ENCODE data around the gene EEF1AKMT3. TPM values are rescaled to one million over a fixed set of nuclear protein-coding genes. Genes with fewer than 3 reads are reported as not detected.

The EEF1AKMT3 gene
- total and polyA plus RNA-seq, 8 donors = 3.3 to 61.4 (median 9.2) TPM

DNA sequence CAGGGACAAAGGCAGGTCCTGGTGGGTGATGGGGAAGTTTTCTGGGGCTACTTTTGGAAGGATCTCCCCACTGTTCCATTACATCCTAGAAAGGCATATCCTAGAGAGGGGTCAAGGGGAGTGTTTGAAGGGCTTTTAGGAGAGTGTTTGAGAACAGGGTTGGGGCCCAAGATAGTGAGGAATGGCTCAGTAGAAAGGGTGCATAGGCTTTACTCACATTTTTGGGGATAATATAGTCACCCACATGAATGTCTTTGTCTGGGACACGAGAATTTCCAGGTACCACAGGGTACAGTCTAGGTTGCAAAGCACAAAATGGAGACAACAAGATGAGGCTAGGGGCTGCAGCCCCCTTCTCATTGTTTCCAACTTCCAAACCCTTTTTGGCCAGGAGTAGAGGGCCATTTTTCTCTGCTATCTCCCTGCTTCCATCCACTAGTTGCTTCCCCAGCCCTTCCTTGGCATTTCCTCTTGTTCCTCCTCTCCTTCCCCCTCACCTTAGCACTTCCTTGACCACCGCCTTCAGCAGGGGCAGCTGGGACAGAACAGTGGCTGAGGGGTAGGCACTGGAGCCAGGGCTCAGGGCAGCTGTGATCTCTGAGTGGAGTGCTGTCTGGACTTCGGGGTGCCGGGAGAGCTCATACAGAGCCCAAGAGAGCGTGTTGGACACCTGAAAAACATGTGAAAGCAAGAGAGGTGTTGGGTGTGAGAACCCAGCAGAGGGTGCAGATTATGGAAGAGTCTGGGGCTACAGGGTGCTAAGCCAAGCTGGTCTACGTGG, 8.3 kb upstream of the EEF1AKMT3 start:
- Histone ChIP-seq H3K27ac (no peak overlapping the region), H3K27me3 (peaks cover 10 to 72% (median 39%) of the 10 kb centered on the region in 3 donors), H3K4me1 (peaks cover 28 to 35% (median 32%) of the 10 kb centered on the region in 4 donors), H3K9me3 (no peaks in the 10 kb centered on the region), H3K36me3 (peaks cover 3 to 14% (median 11%) of the 10 kb centered on the region in 4 donors), H3K4me3 (peak overlapping the region in 2 of 4 donors; percentile 42 to 65)
- intact Hi-C loops (cut with DNase I; ENCODE audit: low total_unique reads) = no loop called here
- TF ChIP-seq POLR2AphosphoS5 (IDR thresholded peaks at IDR 0.05) (no peak), EP300 (IDR thresholded peaks at IDR 0.05) (no peak)
- TF ChIP-seq, protein P1, sequence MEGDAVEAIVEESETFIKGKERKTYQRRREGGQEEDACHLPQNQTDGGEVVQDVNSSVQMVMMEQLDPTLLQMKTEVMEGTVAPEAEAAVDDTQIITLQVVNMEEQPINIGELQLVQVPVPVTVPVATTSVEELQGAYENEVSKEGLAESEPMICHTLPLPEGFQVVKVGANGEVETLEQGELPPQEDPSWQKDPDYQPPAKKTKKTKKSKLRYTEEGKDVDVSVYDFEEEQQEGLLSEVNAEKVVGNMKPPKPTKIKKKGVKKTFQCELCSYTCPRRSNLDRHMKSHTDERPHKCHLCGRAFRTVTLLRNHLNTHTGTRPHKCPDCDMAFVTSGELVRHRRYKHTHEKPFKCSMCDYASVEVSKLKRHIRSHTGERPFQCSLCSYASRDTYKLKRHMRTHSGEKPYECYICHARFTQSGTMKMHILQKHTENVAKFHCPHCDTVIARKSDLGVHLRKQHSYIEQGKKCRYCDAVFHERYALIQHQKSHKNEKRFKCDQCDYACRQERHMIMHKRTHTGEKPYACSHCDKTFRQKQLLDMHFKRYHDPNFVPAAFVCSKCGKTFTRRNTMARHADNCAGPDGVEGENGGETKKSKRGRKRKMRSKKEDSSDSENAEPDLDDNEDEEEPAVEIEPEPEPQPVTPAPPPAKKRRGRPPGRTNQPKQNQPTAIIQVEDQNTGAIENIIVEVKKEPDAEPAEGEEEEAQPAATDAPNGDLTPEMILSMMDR (IDR thresholded peaks at IDR 0.05) = no peak
- DNase-seq = no peak
- WGBS, 5 donors = 77 to 89% (median 85%) methylated on average over 4 to 6 of the region's 6 CpGs

DNA sequence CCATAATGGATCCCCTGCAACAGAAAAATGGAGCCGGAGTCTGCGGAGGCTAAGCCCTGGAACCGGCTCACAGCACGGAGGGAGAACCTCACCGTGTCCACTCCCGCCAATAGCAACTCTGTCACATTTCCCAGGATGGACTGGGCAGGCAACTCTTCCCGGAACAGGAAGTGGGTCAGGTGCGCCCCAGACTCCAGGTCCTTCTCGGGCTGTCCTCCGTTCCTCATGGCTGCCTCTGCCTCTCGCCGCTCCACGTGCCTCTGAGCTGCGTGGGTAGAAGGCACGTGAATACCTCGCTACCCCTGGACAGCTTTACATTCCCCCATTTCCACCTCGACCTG, 7.8 kb upstream of the EEF1AKMT3 start:
- intact Hi-C loops (cut with DNase I; ENCODE audit: low total_unique reads) = no loop called here
- Histone ChIP-seq H3K27me3 (peaks cover 10 to 72% (median 39%) of the 10 kb centered on the region in 3 donors), H3K4me3 (peak overlapping the region; percentile 42 to 65 (median 45)), H3K27ac (no peak overlapping the region), H3K36me3 (peaks cover 0 to 17% (median 15%) of the 10 kb centered on the region in 4 donors), H3K9me3 (no peaks in the 10 kb centered on the region), H3K4me1 (peaks cover 28 to 35% (median 32%) of the 10 kb centered on the region in 4 donors)
- WGBS, 5 donors = 11 to 19% (median 16%) methylated on average over 12 to 17 of the region's 17 CpGs
- TF ChIP-seq, protein P1 (IDR thresholded peaks at IDR 0.05) = no peak
- TF ChIP-seq POLR2AphosphoS5 (IDR thresholded peaks at IDR 0.05) (no peak), POLR2A (IDR thresholded peaks at IDR 0.05) (no peak), EP300 (IDR thresholded peaks at IDR 0.05) (no peak)
- DNase-seq = peak in 1 of 2 donors; percentile 55

DNA sequence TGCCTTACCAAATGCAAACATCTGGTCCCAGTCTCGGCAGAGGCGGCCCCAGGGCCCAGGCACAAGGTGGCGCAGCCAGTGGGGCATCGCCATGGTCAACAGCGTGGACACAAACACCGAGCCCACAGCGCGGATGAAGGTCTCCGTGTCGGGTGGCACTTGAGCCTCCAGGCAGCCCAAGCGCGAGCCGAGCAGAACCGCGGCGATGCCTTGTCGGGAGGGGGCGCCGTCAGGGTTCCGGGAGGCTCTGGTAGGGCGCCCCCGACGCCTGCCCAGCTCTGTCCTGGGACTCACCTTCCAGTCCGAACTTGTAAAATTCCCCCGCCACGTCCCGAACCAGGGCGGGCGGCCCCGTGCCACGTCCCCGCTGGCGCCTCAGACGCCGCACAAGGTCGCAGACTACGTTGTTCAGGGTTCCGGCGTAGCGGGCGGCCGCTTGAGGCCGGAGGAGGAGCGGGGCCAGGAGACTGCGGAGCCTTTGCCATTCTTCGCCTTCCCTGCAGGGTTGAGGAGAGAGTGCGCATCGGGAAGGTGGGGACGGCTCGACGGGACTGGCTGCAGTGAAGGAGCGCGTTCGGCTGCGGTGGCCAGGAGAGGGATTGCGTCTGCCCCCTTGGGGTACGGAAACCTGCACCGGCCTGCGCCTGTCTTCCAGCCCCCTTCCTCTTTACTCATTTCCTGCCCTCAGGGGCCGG, 7.3 kb upstream of the EEF1AKMT3 start:
- intact Hi-C loops (cut with DNase I; ENCODE audit: low total_unique reads) = no loop called here
- Histone ChIP-seq H3K27ac (no peak overlapping the region), H3K36me3 (peaks cover 0 to 22% (median 20%) of the 10 kb centered on the region in 4 donors), H3K27me3 (peaks cover 10 to 72% (median 39%) of the 10 kb centered on the region in 3 donors), H3K4me1 (peaks cover 28 to 35% (median 32%) of the 10 kb centered on the region in 4 donors), H3K9me3 (no peaks in the 10 kb centered on the region), H3K4me3 (peak overlapping the region; percentile 42 to 65 (median 45))
- peak; percentile 45 to 70 for DNase-seq
- TF ChIP-seq EP300 (IDR thresholded peaks at IDR 0.05) (no peak), POLR2A (IDR thresholded peaks at IDR 0.05) (no peak), POLR2AphosphoS5 (IDR thresholded peaks at IDR 0.05) (no peak)
- TF ChIP-seq, protein P1 (IDR thresholded peaks at IDR 0.05) = peak in 2 of 7 experiments; percentile 16 to 19
- WGBS, 5 donors = 0 to 6% (median 1%) methylated on average over 3 to 60 of the region's 60 CpGs

DNA sequence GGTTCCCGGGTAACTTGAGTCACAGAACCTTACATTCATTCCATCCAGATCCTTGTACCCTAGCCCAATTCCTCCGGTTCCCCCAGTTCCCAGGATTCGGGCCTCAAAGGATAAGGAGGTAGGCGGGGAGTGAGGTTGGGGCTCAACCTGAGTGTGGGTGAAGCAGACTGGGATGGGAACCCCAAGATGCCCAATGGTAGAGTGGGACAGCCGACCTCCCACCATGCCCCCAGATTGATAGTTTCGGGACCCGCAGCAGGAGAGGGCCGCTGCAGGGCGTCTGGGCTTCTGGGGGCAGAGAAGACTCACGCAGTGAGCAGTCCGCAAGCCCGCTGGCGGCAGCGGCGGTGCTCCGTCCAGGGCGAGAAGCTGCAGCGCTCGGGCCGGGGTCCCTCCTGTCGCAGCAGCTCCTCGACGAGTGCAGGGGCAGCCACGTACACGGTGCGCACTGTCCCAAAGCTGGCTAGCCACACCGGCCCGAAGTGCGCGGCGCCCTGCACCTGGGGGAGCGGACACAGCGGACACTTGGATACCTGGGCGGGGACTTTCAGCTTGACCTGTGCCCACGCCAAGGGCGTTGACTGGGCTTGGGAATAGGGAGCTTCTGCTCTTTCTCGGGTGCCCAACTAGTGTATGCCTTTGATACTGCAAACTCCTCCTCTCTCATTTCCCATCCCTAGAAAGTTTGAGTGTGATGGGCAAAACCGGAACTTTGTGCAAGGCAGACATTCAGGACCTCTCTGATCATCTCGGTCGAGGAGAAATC, 6.5 kb upstream of the EEF1AKMT3 start:
- Histone ChIP-seq H3K27ac (no peak overlapping the region), H3K4me1 (peaks cover 29 to 39% (median 36%) of the 10 kb centered on the region in 4 donors), H3K36me3 (peaks cover 0 to 26% (median 23%) of the 10 kb centered on the region in 4 donors), H3K4me3 (peak overlapping the region; percentile 42 to 65 (median 45)), H3K9me3 (no peaks in the 10 kb centered on the region), H3K27me3 (peaks cover 10 to 67% (median 39%) of the 10 kb centered on the region in 3 donors)
- WGBS, 5 donors = 3 to 9% (median 3%) methylated on average over 20 to 40 of the region's 40 CpGs
- DNase-seq = peak in 1 of 2 donors; percentile 28
- intact Hi-C loops (cut with DNase I; ENCODE audit: low total_unique reads) = no loop called here
- TF ChIP-seq, protein P1 (IDR thresholded peaks at IDR 0.05) = no peak
- no peak for TF ChIP-seq POLR2AphosphoS5 (IDR thresholded peaks at IDR 0.05)
- TF ChIP-seq POLR2A (IDR thresholded peaks at IDR 0.05) = no peak
- TF ChIP-seq EP300 (IDR thresholded peaks at IDR 0.05) = no peak

Measured in stomach (tissue), 9 donors.